Stimulated activated CD4-positive, alpha-beta T cell treated with anti-CD3 and anti-CD28 coated beads, Interleukin-12 subunit alpha, Interleukin-12 subunit beta, amount 100 ng/mL, for 24 hours (primary cell): ENCODE results near the gene PRRC2B.
A peak's percentile ranks its signal among the peaks of the same experiment; 100 is the strongest.

ENCODE experiments used
- DNase-seq, 2 experiments: peaks; one replicate each; pipeline ENCODE4 v3.0.0-alpha.2; 2020; ENCODE audit warnings: low read depth in 2 of 2

The PRRC2B gene

DNA sequence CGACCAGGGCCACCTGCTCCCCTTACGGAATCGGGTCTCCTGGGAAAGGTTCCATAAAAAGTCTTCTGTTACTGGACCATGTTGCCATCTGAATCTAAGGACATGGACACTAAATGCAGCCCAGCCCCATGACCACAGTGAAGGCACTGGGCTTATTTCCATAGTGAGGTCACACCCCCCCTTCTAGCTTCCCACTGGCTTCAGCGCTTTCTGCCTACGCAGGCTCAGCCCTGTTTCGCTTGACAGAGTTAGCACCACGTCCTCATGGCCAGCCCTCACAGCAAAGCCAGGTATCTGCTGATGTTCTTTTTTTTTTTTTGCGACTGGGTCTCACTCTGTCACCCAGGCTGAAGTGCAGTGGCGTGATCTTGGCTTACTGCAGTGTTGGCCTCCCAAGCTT is 123.0 kb downstream of the PRRC2B start:
- DNase-seq: no peak

- DNase-seq: no peak
Observed at GRCh38 chr9:131517761-131518190, 123.9 kb downstream of the PRRC2B start.

DNA sequence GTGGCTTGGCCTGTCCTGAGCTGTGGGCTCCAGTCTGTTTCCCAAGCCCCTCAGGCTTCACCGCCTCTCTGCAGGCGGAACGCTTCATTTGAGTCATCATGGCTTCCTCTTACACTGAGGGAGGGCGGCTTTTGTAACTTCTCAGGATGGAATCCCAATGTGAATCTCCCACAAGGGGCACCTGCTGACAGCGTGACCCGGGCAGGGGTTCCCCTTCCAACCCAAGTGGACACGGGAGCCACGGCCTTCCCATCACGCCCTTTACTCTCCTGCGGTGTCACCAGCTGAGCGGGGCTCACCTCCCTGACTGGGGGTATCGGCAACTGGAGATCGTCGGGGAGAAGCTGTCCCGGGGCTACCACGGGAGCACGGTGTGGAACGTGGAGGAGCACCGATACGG is 124.7 kb downstream of the PRRC2B start:
- DNase-seq: no peak

GRCh38 chr9:131520503-131520902 is 126.6 kb downstream of the PRRC2B start:
- DNase-seq: no peak

DNA sequence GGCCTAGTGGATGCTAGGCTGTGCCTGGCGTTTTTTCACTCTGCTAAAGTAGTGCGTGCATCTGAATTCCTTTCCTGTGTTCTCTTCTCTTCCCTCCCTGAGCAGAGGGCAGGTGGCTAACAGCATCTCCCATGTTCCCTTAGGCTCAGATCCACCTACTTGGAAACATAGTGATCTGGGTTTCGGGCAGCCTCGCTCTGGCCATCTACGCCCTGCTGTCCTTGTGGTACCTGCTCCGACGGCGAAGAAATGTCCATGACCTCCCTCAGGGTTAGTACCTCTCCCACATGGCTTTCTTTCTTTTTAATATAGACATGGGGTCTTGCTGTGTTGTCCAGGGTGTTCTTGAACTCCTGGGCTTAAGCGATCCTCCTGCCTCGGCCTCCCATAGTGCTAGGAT is 127.3 kb downstream of the PRRC2B start:
- DNase-seq: no peak

- no peak for DNase-seq
Observed at GRCh38 chr9:131521822-131522221, 127.9 kb downstream of the PRRC2B start.

- no peak for DNase-seq
Observed at GRCh38 chr9:131522257-131523085, 128.6 kb downstream of the PRRC2B start.

DNA sequence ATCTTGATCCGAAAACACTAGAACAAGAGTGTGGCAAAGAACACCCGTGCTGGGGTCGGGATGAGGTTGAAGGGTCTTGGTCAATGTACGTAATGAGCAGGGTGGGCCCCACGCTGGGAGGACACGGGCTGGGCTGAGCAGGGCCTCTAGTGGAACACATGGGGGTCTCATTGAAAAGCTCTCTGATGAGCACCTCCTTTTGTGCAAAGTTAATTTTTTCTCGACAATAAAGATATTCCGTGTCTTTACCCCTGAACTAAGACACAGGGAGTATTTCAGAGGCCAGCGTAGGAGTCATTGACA is 129.2 kb downstream of the PRRC2B start:
- DNase-seq: no peak

- DNase-seq: no peak
Observed at GRCh38 chr9:131523451-131524435, 129.9 kb downstream of the PRRC2B start.

DNA sequence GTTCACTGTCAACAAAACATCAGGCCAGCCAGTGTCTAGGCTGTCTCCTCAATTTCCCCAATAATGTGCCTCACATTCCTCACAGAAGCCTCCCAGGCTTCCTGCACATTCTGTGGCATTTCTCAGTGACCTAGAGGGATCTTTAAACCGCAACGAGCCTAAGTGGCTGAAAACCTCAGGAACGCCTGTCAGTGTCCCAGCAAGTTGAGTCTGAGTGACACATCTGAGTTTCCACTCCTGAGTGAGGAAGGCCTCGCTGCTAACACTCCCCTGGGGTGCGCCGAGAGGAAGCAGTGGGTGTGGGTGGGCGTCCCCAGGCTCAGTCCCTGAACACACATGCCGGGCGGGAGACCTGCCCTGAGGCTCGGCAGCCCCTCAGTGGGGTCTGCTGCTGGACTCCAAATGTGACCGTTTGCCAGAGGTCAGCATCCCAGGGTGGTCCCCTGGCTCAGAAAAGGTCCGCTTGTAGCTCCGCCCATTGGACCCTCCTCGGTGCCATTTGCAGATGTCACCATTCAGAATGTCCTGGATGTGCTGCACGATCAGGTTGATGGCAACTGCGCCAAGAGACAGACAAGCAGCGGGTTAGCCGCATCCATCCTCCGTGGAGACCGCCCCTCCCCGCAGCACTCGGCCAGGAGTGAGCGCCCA is 130.9 kb downstream of the PRRC2B start:
- DNase-seq: no peak

DNA sequence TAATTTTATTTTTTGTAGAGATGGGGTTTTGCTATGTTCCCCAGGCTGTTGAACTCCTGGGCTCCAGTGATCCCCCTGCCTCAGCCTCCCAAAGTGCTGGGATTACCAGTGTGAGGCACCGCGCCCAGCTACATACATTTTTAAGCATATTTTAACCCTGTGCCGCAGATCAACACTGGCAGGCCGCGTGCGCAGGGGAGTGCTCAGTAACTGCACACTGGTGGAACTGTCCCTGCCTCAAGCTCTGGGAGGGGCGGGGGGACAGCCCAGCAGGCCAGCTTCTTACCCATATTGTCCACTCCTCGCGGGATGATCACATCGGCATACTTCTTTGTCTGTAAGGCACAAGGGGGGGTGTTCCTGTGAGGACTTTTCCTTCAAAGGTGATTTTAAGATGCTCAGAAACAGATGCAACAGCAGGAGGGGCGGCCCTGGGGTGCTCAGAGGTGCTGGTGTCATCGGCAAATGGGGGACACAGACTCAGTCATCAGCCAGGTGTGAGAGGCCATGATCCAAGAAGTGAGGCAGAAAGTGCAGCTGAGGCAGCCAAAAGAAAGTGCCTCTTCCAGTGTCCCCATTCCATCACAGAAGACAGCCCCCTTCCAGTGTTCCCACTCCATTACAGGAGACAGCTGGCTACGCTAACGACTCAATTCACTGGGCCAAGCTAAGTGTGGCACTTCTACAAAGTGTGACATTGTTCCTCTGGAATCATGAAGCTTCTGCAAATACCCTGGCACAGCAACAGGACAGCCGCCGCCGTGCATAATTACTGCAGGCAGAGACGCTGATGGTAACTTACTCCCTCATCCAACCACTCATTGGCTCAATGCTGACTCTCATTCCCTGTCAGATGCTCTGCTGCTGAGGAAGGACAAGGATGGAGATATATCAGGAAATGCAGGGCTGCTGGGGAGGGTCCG is 132.0 kb downstream of the PRRC2B start:
- no peak for DNase-seq

DNA sequence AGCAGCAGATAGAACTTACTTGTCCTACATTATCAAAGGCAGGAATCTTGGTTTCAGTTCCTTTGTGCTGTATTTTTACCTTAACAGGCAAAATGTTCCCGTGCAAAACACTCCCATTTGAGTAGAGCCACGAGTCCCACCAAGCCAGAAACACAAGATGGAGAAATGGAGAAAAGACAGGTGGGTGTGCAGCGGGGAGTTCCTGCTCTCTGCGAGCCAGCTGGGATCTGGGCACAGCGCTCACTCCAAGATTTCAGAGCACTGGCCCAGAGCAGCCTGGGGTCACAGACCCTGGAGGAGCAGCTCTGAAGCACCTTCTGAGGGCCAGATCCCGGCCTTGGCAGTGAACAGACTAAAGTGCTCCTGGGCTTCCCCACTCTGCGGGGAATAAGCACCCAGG is 134.3 kb downstream of the PRRC2B start:
- DNase-seq: no peak

DNA sequence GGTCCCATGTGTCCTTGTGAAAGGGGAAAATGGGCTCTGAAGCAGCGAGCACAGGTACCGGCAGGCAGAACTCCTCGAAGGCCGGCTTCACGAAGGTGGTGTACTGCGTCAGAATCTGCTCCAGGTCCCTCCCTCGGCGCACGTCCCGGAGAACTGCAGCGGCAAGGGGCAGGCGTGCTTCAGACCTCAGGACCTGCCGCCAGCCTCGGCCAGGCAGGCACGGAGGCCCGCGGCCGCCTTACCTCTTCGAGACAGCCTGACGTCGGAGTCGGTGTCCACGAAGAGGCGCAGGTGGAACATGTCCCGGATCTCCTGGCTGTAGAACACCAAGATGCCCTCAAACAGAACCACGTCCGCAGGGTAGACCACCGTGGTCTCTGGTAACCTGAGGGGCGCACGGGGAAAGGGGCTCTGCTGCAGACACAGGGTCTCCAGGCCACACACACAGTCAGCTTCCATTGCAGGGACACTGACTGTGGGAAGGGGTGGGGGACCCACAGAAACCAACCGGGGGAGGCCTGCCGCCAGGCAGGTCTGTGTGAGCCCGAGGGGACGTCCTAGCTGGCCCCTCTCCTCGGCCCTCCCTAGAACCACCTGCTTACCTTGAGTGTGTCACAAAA is 135.1 kb downstream of the PRRC2B start:
- no peak for DNase-seq

DNA sequence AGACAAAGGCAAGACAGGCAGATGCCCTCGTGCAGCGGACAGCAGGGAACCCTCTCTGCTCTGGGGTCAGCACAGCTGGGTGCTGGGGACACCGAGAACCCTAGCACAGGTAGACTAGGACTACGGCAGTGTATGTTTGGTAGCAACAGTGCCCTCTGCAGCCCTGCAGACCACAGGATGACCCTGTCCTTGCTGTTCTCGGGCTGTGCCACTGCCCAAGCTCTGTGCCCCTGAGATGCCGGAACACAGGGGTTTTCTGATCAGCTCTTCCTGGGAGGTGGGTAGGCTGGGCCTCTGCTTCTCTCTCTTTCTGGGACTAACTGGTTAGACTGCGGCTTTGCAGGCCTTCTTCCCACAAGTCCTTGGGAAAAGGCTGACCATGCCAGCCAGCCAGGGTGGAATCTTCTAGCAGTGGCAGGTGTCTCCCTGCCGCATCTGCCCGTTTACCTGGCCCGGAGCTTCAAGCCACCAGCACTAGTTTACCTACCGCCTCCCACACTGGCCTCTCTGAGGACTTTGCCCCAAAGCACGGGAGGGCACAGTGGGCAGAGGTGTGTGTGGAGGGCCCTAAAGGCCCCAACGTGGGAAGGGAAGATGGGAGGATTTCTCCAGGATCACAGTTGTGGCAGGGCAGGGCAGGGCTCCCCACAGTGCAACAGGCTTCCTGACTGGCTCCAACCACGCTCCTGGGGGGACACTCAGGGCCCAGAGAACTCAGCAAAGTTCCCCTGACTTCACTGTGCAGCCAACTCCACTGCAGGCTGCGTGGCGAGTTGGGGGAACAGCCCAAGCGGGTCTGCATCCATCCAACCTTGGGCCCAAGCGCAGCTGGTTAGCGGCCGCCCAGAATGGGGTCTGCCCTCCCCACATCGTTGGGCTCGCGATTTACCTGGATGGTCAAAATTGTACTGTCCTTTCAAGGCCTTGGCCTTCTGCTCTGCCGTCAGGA is 136.0 kb downstream of the PRRC2B start:
- no peak for DNase-seq

- DNase-seq: no peak
Observed at GRCh38 chr9:131530546-131530919, 136.6 kb downstream of the PRRC2B start.

DNA sequence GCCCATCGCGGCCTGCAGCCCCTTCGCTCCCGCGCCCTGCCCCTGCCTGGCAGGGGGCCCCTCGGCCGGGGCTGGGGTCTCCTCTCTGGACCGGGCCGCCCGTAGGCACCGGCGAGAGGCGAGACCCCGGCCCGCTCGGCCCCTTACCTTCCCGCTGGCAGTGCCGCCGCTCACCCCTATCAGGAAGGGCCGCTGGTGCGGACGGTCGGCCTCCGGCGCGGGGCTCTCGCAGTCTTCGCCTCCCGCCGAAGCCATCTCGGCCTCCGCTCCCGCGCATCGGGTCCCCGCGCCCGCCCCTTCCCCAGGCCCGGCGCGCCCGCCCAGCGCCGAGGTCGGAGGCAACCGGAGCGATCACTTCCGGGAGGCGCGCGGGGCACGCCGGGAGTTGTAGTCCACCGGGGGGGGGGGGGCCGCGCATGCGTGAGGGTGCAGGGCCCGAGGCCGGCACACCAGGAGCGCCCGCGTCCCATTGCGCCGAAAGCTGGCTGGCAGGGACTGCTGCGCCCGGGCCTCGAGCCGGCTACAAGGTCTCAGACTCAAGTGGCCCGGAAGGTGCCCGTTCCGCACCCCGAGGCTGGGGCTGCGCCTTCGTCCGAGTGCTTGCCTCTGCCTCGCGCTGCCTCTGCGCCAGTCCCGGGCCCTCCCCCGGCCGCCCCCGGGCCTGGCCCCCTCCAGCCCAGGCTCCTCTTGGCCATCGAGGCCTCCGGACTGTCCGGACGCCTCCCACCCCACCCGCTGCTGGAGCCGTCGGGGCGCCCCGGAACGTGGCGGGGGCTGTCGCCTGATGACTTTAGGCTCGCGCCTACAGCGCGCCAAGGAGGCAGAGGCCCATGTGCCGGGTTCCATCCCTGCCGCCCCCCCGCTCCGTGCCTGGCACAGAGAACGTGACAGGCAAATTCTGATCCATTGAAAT is 137.3 kb downstream of the PRRC2B start, which contains the start of gene UCK1:
Gene UCK1 (minus strand): TSS at position 344 of the 913 bp plus-strand sequence. CDS start 89 bp downstream, at position 255.
- peak; percentile 52 to 61 for DNase-seq

DNA sequence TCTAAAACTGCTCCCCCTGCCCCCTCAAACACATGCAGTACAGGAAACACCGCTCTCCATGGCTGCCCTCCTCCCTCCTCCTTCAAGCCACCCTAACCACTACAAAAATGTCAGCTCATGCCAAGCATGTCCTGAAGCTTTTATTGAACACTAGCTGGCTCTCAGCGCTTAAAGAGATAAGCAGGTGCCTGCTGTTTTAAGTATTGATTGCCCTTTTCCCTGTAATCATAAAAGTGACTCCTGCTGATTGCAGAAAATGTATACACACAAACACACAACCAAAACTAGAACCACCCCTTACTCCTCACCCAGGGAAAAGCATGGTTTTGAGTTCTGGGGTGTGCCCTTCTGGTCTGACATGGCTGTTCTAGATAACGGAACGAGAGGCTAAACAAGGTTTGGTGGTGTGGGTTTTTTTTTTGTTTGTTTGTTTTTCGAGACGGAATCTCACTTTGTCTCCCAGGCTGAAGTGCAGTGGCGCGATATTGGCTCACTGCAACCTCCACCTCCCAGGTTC is 140.9 kb downstream of the PRRC2B start:
- DNase-seq: no peak

DNA sequence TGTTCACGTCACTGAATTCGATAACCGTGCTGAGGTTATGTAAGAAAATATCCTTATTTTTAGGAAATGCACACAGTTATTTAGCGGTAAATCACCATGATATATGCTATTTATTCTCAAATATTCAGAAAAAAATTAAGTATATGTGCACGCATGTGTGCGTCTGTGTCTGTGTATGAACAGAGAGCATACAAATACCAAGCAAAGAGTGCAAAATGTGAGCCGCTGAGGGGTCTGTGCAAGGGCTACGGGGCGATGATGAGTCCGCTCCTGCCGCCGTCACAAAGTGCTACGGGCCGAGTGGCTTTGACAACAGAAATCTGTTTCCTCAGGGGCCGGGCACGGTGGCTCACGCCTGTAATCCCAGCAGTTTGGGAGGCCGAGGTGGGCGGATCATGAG is 144.1 kb downstream of the PRRC2B start:
- no peak for DNase-seq
